HCT116 (cell line): ENCODE data around the gene ALDH16A1. TPM values are rescaled to one million over a fixed set of nuclear protein-coding genes. Genes with fewer than 3 reads are reported as not detected.

Experiments used
- ATAC-seq: fragments of 200-7000 bp; cut with Tn5 transposase; 2 replicates; pipeline ENCODE4 v1.9.1; 2020; ENCODE audit warnings: mild to moderate bottlenecking, moderate library complexity
- BruUV-seq: library from RNA; stranded (reverse); fragments of 400-500 nt; replicated peaks from 2 replicates; lab custom pipeline; 2021; lab: Mats Ljungman, UMichigan
- CTCF ChIA-PET: fragments of 300-600 bp; sonication (Branson Sonifier 250); formaldehyde crosslinking; loops from one replicate; lab custom pipeline; 2021; ENCODE audit warnings: antibody characterized with exemption; lab: Charles Lee
- POLR2A ChIA-PET: fragments of 300-600, 350-600 bp; sonication (Branson Sonifier 250); formaldehyde crosslinking; loops from one replicate; lab custom pipeline; 2021; ENCODE audit warnings: antibody characterized with exemption; lab: Charles Lee
- RAD21 ChIA-PET, 2 experiments: fragments of 300-600 bp; sonication (Branson Sonifier 250); formaldehyde crosslinking; loops; one replicate each; lab custom pipeline; 2023; ENCODE audit warnings: low total read pairs in 2 of 2; ENCODE audit not compliant: uncharacterized antibody in 2 of 2, unreplicated experiment in 2 of 2, low non-redundant PET in 1 of 2; lab: Charles Lee
- DNase-seq: peaks from one replicate; pipeline ENCODE4 v3.0.0-alpha.2; 2010; ENCODE audit warnings: low read depth, low spot score
- H2AFZ ChIP-seq: fragments of 200-600 bp; shearing (Covaris generic), sonication (generic); 2 replicates; pipeline ENCODE4 v1.6.1; 2017; ENCODE audit warnings: low read depth, mixed run types, mixed read lengths, antibody characterized with exemption, low read length; ENCODE audit not compliant: poor library complexity, severe bottlenecking
- H3K27ac ChIP-seq: 2 replicates; pipeline ENCODE4 v1.5.1; 2012; ENCODE audit warnings: low read depth, low read length
- H3K27me3 ChIP-seq: fragments of 200-600 bp; sonication (generic); 2 replicates; pipeline ENCODE4 v1.6.1; 2016; ENCODE audit warnings: mixed run types, low read length, mixed read lengths; ENCODE audit not compliant: insufficient read depth
- H3K36me3 ChIP-seq, 2 experiments: fragments of 200-500 bp in 1 of 2; fragments of 200-600 bp in 1 of 2; sonication (Bioruptor generic) in 1 of 2; sonication (generic) in 1 of 2; 2 replicates each; pipeline versions ENCODE4 v1.5.1 to v1.6.1; 2014 to 2016; ENCODE audit warnings: low read length in 2 of 2, inconsistent platforms in 1 of 2, mixed read lengths in 1 of 2, mixed run types in 1 of 2; ENCODE audit not compliant: insufficient read depth in 2 of 2, control insufficient read depth in 1 of 2
- H3K4me1 ChIP-seq, 2 experiments: fragments of 200-600 bp in 1 of 2; sonication (generic) in 1 of 2; 2 replicates each; pipeline versions ENCODE4 v1.5.1 to v1.6.1; 2012 to 2017; ENCODE audit warnings: low read length in 2 of 2, inconsistent platforms in 1 of 2, mild to moderate bottlenecking in 1 of 2, mixed read lengths in 1 of 2, mixed run types in 1 of 2, moderate library complexity in 1 of 2; ENCODE audit not compliant: insufficient read depth in 2 of 2, control insufficient read depth in 1 of 2
- H3K4me2 ChIP-seq: fragments of 200-600 bp; sonication (generic); 2 replicates; pipeline ENCODE4 v1.6.1; 2017; ENCODE audit warnings: mixed run types, low read length, mixed read lengths
- H3K4me3 ChIP-seq, 2 experiments: fragments of 200-600 bp in 1 of 2; sonication (generic) in 1 of 2; replicated peaks in 1 of 2; 2 replicates each; pipeline ENCODE4 v1.5.1; 2011 to 2016; ENCODE audit warnings: low read length in 2 of 2, control low read depth in 1 of 2, low read depth in 1 of 2, mild to moderate bottlenecking in 1 of 2, mixed read lengths in 1 of 2, mixed run types in 1 of 2
- H3K79me2 ChIP-seq: fragments of 200-600 bp; sonication (generic); 2 replicates; pipeline ENCODE4 v1.6.1; 2017; ENCODE audit warnings: mild to moderate bottlenecking, mixed run types, low read length, moderate library complexity, mixed read lengths; ENCODE audit not compliant: insufficient read depth
- H3K9ac ChIP-seq: fragments of 200-600 bp; sonication (generic); 2 replicates; pipeline ENCODE4 v1.6.1; 2016; ENCODE audit warnings: low read length, mixed read lengths
- H3K9me2 ChIP-seq: fragments of 200-600 bp; sonication (generic), shearing (Covaris generic); 2 replicates; pipeline ENCODE4 v1.6.1; 2017; ENCODE audit warnings: mixed run types, mild to moderate bottlenecking, moderate library complexity; ENCODE audit not compliant: insufficient read depth
- H3K9me3 ChIP-seq, 2 experiments: fragments of 200-500 bp in 1 of 2; fragments of 200-600 bp in 1 of 2; sonication (Bioruptor generic) in 1 of 2; sonication (generic) in 1 of 2; 2 replicates each; pipeline ENCODE4 v1.6.1; 2014 to 2017; ENCODE audit warnings: low read length in 2 of 2, mixed read lengths in 2 of 2, inconsistent platforms in 1 of 2, low read depth in 1 of 2, mild to moderate bottlenecking in 1 of 2, mixed run types in 1 of 2, moderate library complexity in 1 of 2; ENCODE audit not compliant: control insufficient read depth in 1 of 2, insufficient read depth in 1 of 2
- H4K20me1 ChIP-seq: fragments of 200-600 bp; sonication (generic), shearing (Covaris generic); 2 replicates; pipeline ENCODE4 v1.6.1; 2017; ENCODE audit warnings: mixed run types, mild to moderate bottlenecking, moderate library complexity; ENCODE audit not compliant: insufficient read depth
- RAD21 ChIP-seq: IDR thresholded peaks from 2 replicates; pipeline ENCODE4 v1.6.1; 2012; ENCODE audit warnings: low read depth, mild to moderate bottlenecking
- ZNF274 ChIP-seq: fragments of 200-500 bp; sonication (Bioruptor generic); IDR thresholded peaks from 2 replicates; pipeline ENCODE4 v1.6.1; 2014; ENCODE audit warnings: mild to moderate bottlenecking, low read depth, low read length, inconsistent platforms
- intact Hi-C: fragments of 100-400 bp; cut with micrococcal nuclease; formaldehyde crosslinking; loops from 2 replicates; pipeline ENCODE4 v1.10.0; 2022
- total RNA-seq: library from RNA; stranded (reverse); gene quantifications from one replicate; pipeline ENCODE4 v1.2.1, GENCODE V29; 2021; ENCODE audit not compliant: unreplicated experiment
- TF ChIP-seq, protein P1 (sequence below), 3 experiments: fragments of 200-600 bp in 1 of 3; sonication (generic) in 1 of 3; IDR thresholded peaks in 2 of 3; conservative IDR thresholded peaks in 1 of 3; 2 replicates each; pipeline ENCODE4 v1.5.1; 2012 to 2017; ENCODE audit warnings: low read depth in 2 of 3, low read length in 2 of 3, antibody characterized with exemption in 1 of 3, borderline replicate concordance in 1 of 3, control low read depth in 1 of 3, mild to moderate bottlenecking in 1 of 3, mixed read lengths in 1 of 3, mixed run types in 1 of 3, moderate library complexity in 1 of 3; ENCODE audit not compliant: insufficient read depth in 1 of 3

ALDH16A1 gene
- total RNA-seq, 1 experiment from 2014 or later: 22.8 TPM

DNA sequence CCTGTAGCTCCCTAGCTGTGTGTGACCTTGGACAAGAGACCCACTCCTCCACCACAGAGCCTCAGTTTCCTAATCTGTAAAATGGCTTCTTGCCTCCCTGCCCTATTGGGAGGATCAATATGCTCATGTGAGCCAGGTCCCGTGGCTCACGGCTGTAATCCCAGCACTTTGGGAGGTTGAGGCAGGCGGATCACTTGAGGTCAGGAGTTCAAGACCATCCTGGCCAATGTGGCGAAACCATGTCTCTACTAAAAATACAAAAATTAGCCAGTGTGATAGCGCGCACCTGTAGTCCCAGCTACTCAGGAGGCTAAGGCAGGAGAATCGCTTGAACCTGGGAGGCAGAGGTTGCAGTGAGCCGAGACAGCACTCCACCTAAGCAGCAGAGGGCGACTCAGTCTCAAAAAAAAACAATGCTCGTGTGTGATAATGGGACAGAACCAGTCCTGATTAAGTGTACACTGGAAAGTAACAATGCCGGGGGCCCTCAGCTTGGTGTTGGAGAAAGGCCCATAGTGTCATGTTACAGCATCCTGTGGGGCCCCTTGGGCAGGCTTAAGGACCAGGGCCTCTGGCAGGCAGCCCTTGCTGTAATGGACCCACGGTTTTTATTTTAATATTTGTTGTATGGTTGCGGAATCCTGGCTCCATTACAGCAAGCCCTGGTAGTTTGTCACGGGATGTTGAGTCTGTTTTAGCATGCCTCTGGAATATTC is 50.0 kb downstream of the ALDH16A1 start:
- no peaks in the 10 kb centered on the region for H3K9me3 ChIP-seq
- ChIA-PET POLR2A (interaction anchor here (0.8 to 1.2 kb wide), 3 partner anchors 43 to 174 kb away, joined by 3 to 4 read pairs (median 3); partner anchors contain the start of gene PRMT1), CTCF (interaction anchor here (0.6 to 4.2 kb wide), 7 partner anchors 9 to 137 kb away, joined by 3 to 43 read pairs (median 4); partner anchors contain the start of gene RRAS), RAD21 (interaction anchor here (0.6 to 2.0 kb wide), 3 partner anchors 44 to 362 kb away, joined by 3 to 8 read pairs (median 8); no protein-coding TSS in a partner anchor)
- ATAC-seq: peak; percentile 60
- H4K20me1 ChIP-seq: peaks cover 10% of the 10 kb centered on the region; the same call in 1 of the 2 replicates
- intact Hi-C loops: loop anchor here (1.0 to 2.0 kb wide), 3 partner anchors 44 to 174 kb away; partner anchors contain the start of gene PRMT1
- peaks cover 15% of the 10 kb centered on the region for H3K79me2 ChIP-seq
- no peak overlapping the region for H3K9ac ChIP-seq
- H3K27ac ChIP-seq: no peak overlapping the region; the same call in 1 of the 2 replicates
- H3K9me2 ChIP-seq: no peaks in the 10 kb centered on the region
- peak overlapping the region; percentile 28; the same call in 1 of the 2 replicates for H3K4me2 ChIP-seq
- no TSS peak for BruUV-seq
- TF ChIP-seq, protein P1, sequence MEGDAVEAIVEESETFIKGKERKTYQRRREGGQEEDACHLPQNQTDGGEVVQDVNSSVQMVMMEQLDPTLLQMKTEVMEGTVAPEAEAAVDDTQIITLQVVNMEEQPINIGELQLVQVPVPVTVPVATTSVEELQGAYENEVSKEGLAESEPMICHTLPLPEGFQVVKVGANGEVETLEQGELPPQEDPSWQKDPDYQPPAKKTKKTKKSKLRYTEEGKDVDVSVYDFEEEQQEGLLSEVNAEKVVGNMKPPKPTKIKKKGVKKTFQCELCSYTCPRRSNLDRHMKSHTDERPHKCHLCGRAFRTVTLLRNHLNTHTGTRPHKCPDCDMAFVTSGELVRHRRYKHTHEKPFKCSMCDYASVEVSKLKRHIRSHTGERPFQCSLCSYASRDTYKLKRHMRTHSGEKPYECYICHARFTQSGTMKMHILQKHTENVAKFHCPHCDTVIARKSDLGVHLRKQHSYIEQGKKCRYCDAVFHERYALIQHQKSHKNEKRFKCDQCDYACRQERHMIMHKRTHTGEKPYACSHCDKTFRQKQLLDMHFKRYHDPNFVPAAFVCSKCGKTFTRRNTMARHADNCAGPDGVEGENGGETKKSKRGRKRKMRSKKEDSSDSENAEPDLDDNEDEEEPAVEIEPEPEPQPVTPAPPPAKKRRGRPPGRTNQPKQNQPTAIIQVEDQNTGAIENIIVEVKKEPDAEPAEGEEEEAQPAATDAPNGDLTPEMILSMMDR (IDR thresholded peaks at IDR 0.05 in 2 of 3, conservative IDR thresholded peaks at IDR 0.05 in 1 of 3; ENCODE audit: borderline replicate concordance in 1 of 3, insufficient read depth in 1 of 3, low read depth in 2 of 3, low read length in 2 of 3): peak; percentile 61 to 80 (median 66)
- TF ChIP-seq ZNF274 (no peak), RAD21 (peak; percentile 83)
- peaks cover 8 to 14% of the 10 kb centered on the region in 2 experiments for H3K36me3 ChIP-seq
- no peaks in the 10 kb centered on the region for H3K27me3 ChIP-seq
- no peak overlapping the region for H3K4me3 ChIP-seq
- H2AFZ ChIP-seq: peak overlapping the region; percentile 84
- H3K4me1 ChIP-seq: peaks cover 6 to 34% of the 10 kb centered on the region in 2 experiments
- peak; percentile 54 for DNase-seq
